ENCODE data around the gene ZSCAN22.

DNA sequence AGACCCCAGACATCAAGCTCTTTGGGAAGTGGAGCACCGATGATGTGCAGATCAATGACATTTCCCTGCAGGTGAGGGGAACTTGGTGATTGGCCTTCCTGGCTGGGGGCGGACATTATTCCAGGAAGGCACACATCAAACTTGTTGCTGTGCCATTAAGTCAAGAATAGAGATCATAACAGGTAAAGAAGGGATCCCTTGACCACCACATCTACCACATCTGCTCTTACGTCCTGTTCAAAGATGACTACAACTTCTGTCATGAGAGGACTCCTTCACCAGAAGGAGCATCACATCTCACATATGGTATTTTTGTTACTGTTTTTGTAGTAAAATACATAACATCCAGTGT is 61.4 kb downstream of the ZSCAN22 start:
- TF ChIP-seq MYC (IDR thresholded peaks at IDR 0.05; ENCODE audit: low read depth, low read length) (no peak), GATA2 (IDR thresholded peaks at IDR 0.05; ENCODE audit: insufficient read depth, insufficient read length, low read depth, low read length) (no peak), POLR2A (IDR thresholded peaks at IDR 0.05; ENCODE audit: low read depth, low read length) (no peak), EZH2 (IDR thresholded peaks at IDR 0.05; ENCODE audit: borderline replicate concordance, low read depth, low read length, severe bottlenecking) (no peak)
- TF ChIP-seq, protein P1, sequence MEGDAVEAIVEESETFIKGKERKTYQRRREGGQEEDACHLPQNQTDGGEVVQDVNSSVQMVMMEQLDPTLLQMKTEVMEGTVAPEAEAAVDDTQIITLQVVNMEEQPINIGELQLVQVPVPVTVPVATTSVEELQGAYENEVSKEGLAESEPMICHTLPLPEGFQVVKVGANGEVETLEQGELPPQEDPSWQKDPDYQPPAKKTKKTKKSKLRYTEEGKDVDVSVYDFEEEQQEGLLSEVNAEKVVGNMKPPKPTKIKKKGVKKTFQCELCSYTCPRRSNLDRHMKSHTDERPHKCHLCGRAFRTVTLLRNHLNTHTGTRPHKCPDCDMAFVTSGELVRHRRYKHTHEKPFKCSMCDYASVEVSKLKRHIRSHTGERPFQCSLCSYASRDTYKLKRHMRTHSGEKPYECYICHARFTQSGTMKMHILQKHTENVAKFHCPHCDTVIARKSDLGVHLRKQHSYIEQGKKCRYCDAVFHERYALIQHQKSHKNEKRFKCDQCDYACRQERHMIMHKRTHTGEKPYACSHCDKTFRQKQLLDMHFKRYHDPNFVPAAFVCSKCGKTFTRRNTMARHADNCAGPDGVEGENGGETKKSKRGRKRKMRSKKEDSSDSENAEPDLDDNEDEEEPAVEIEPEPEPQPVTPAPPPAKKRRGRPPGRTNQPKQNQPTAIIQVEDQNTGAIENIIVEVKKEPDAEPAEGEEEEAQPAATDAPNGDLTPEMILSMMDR (IDR thresholded peaks at IDR 0.05; ENCODE audit: extremely low read depth in 1 of 2, insufficient read depth in 1 of 2, low read depth in 1 of 2, low read length in 2 of 2), result no peak
- TF ChIP-seq, protein P2, sequence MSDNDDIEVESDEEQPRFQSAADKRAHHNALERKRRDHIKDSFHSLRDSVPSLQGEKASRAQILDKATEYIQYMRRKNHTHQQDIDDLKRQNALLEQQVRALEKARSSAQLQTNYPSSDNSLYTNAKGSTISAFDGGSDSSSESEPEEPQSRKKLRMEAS (IDR thresholded peaks at IDR 0.05; ENCODE audit: insufficient read depth, insufficient read length), result no peak
